GM21390 (cell line): ENCODE data around the gene AZIN2.
"Not testable (repeated sequence)": the region's sequence is repeated elsewhere in the genome, so short reads cannot be mapped to it uniquely, and the experiment has no call there.

Experiments
- ATAC-seq: cut with Tn5 transposase; IDR thresholded peaks from one replicate; pipeline ENCODE4 v1.9.1; 2021; ENCODE audit not compliant: unreplicated experiment

Gene AZIN2

GRCh38 chr1:33080885-33081553 is at the start of gene AZIN2:
TSS of gene AZIN2 (plus strand) at chr1:33081153. CDS start at chr1:33082250, 1,097 bp downstream.
- peak; percentile 97 for ATAC-seq

- ATAC-seq = no peak
Measured at GRCh38 chr1:33031506-33031905, 49.4 kb upstream of the AZIN2 start.

DNA sequence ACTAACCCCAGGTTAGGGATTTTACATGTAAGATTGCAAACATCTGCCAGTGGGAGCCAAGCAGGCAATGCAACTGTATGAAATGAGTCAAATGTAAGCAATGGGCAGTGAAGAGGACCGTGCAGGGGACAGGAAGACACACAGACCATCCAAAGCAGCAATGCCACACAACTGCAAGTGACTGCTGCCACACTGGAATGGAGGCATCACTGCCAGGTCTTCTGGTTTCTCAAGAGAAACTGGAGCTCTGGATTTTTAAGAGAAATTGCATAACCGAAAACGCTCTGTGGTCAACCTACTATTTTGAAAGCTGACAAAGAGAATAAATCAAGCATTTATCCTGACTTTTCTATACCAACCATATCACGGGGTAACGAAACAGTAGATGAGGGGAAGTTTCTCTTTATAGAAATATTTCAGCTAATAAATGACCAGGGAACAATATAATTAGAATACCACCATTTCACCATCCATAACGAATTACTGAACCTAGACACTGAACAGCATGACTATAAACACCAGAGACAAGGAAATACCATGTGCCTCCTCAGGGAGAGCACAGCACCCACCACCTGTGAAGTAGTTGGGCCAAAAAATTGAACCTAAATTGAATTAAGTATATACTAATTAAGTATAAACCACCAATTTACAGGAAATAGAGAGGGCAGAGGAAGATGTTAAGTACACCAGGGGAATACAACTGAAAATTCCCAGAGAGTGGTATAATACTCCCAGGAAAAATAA is 48.7 kb upstream of the AZIN2 start:
- ATAC-seq = no peak

DNA sequence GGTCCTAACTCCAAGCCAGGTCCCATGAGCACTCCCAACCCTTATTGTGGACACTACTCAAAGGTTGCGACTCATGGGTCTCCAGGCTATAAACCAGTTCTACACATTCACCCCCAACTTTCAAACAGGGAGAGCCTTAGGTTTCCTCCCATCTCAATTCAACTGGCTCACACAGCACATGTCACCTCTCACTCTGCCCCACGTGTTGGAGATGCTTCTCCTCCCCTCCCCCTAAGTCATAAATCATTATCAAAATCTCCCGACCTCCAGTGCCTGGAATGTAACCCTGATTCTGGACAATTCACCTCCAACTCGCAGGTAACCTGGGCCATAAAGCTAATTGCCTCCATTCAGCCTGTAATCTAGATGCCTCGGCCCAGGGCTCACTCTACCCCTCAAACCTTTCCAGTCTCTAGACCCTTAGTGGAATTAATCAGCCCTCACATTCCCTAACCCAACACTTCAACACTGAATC is 44.9 kb upstream of the AZIN2 start:
- ATAC-seq = no peak

- peak; percentile 97 for ATAC-seq
Measured at GRCh38 chr1:33036526-33037503, 44.1 kb upstream of the AZIN2 start, which contains the start of gene AK2. TSS of gene AK2 (minus strand) at chr1:33036883. CDS start at chr1:33036828, 55 bp downstream.

DNA sequence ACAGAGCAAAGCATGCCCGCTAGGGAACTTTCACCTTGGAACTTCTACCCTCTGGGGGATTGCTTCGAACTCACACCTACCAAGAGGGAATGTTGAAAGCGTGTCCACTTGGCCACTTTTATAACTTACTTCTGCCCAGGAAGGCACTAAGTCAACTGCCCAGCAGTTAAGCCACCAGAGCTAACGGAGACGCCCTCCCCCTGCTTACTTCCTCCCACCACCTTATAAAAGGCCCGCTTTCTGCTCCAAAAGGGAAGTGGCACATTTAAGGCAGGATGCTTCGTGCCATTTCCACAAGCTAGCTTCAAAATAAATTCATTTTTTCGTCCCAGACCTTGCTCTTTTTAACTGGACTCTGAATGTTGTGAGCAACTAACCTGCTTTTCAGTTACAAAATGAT is 41.1 kb upstream of the AZIN2 start:
- no peak for ATAC-seq

DNA sequence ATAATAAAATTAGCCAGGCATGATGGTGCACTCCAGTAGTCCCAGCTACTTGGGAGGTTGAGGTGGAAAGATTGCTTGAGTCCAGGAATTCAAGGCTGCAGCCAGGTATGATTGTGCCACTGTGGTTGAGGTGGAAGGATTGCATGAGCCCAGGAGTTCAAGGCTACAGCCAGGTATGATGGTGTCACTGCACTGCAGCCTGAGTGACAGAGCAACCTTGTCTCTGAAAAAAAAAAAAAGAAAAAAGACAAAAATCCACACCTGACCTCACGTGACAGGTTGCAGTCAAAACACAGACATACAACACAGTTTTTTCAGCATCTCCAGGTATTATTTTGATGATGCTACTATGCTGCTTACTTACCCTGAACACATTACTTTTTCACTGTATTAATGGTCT is 39.9 kb upstream of the AZIN2 start:
- ATAC-seq = no peak

DNA sequence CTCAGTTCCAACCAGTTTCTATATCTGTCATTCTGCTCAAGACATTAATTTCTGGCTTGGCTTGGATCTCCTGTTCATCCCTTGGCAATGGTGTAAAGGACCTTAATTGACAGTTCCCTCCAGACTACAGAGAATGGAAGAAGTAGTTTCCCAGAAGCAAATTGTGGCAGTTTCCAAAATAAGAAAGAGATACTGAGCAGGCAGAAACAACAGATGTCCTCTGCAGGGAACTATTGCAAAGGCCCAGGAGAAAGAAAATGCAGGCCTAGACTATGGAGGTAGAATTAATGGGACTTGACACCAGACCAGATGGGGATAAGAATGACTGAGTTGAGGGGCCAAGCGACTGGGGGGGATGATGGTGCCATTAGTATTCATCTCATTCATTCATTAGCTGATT is 38.1 kb upstream of the AZIN2 start:
- no peak for ATAC-seq

DNA sequence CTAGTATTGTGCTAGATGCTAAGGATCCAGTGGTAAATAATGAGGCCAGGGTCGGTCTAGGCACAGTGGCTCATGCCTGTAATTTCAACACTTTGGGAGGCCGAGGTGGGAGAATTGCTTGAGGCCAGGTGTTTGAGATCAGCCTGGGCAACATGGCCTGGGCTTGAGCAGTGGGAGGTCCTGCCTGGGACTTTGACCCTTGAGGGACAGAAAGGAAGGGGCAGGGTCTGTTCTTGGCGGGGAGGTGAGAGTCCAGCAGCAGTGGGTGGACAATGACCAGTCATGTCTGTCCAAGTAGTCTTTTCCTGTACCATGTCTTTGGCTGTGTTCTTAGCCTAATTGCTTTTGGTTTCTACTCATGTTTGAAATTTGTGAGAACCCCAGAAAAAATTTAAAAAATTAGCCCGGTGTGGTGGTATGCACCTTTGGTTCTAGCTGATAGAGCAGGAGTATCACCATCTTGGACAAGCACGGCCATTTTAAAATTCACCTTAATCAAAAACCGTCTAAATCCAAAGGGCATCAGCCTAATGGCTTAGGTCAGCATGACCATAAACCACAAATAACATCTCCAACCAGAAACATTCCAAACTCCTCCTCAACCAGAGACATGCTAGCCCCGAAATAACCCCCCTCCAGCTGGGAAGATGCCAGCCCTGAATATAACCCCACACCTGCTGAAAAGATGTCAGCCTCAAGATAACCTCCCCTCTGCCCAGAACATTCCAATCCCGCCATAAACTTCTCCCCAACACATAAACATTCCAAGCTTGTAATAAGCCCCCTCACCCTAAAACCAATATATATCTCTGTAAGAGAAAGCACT is 37.5 kb upstream of the AZIN2 start:
- ATAC-seq = no peak

DNA sequence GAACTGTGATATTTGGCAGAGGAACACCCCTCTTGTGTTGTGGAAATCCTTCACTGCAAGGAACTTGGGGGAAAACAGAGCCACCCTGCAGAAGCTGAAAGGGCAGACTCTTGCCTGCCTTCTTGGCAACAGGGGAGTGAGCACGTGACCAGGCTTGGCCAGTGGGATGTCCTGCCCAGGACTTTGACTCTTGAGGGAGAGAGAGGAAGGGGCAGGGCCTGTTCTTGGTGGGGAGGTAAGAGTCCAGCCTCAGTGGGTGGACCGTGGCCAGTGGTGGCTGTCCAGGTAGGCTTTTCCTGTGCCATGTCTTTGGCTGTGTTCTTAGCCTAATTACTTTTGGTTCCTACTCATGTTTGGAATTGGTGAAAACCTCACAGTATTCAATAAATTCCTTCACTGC is 35.7 kb upstream of the AZIN2 start:
- no peak for ATAC-seq

DNA sequence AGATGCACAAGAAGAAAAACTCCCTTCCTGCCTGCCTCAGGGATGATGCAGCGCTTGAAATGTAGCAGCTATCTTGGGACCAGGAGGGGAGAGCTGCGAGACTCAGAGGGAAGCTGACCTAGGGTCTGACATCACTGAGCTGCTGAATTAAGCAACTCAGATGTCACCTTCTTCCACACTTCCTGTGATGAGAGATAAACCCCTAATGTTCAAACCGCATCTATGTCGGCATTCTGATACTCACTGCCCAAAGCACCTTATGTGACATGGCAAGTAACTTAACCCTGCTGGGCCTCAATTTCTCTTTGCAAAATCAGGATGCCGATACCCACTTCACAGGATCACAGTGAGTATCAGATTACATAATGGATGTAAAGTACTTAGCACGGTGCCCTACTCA is 35.1 kb upstream of the AZIN2 start:
- ATAC-seq = no peak

GRCh38 chr1:33046234-33046633 is 34.7 kb upstream of the AZIN2 start:
- ATAC-seq = not testable (repeated sequence)

DNA sequence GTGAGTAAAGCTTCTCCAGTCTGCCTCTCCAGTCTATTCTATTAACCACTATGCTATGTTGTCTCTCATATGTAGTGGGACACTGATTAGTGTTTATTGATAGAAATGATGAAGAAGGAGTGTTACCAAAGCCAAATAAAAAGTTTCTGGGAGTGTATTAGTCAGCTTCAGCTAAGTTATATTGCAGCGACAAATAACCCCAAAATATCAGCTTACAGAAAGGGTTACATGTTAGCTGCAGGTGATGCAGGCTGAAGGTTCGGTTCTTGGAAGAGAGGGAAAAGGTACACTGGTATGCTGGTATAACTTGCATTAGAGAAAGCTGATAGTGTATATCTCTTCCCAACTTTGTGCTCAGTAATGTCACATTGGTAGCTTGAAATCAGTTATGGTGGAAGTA is 33.7 kb upstream of the AZIN2 start:
- no peak for ATAC-seq

DNA sequence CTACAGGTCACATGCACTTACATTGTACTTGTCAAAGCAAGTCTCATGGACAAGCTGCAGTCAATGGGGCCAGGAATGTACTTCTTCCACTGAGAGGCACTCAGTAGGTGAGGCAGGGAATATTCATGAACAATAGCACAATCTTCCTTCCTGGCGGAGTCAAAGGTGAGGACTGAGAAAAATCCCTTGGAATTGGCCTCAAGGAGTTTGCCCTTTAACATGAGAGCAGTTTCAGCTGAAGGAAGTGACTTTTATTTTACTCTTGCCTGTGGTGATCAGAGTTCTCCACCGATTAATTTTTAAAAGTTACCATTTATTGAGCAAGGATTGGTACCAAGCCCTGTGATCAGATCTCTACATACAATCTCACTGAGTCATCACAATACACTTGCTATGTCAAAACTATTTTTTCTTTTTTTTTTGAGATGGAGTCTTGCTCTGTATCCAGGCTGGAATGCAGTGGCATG is 33.1 kb upstream of the AZIN2 start:
- ATAC-seq = no peak

DNA sequence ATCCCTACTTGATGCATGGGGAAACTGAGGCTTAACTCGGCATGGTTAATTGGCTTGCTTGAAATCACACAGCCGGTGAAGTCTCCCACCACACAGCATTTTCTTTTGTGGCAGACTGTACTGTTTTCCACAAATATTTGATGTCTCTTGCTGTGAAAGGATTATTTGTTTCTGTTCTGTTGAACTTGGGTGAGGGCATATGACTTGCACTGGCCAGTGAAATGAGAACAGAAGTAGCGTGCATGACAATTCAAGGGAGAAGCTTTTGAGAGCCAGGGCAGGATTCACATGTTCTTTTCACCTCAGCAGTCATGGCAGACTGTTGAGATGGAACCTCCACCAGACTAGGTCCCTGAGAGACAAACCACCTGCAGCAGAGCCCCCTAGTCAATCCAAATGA is 32.5 kb upstream of the AZIN2 start:
- no peak for ATAC-seq

DNA sequence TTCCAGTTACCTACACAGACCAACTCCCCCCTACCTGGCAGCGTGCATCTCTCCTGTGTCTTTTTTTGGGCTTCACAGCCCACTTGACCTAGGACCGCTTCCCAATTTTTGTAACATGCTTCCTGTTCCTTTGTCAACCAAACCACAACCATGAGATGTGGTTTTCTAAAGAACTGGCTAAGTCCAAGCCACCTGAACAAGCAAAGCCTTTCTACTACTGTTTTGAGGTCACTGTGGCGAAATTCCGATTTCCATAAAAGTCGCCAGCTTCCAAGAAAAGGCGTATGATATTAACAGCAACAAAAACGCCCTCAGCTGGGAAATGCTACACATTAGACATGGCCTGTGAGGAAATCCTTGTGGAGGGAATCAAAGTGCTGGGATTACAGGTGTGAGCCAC is 31.6 kb upstream of the AZIN2 start:
- no peak for ATAC-seq

- no peak for ATAC-seq
Measured at GRCh38 chr1:33050221-33051076, 30.5 kb upstream of the AZIN2 start.

GRCh38 chr1:33055210-33056008 is 25.5 kb upstream of the AZIN2 start:
- ATAC-seq = no peak

- ATAC-seq = no peak
Measured at GRCh38 chr1:33056426-33056825, 24.5 kb upstream of the AZIN2 start.
